ENCODE results near the gene SMDT1. TPM values are rescaled to one million over a fixed set of nuclear protein-coding genes. Genes with fewer than 3 reads are reported as not detected.

SMDT1 gene
- polyA plus RNA-seq, 3 donors = 41.8 to 182 (median 180) TPM

DNA sequence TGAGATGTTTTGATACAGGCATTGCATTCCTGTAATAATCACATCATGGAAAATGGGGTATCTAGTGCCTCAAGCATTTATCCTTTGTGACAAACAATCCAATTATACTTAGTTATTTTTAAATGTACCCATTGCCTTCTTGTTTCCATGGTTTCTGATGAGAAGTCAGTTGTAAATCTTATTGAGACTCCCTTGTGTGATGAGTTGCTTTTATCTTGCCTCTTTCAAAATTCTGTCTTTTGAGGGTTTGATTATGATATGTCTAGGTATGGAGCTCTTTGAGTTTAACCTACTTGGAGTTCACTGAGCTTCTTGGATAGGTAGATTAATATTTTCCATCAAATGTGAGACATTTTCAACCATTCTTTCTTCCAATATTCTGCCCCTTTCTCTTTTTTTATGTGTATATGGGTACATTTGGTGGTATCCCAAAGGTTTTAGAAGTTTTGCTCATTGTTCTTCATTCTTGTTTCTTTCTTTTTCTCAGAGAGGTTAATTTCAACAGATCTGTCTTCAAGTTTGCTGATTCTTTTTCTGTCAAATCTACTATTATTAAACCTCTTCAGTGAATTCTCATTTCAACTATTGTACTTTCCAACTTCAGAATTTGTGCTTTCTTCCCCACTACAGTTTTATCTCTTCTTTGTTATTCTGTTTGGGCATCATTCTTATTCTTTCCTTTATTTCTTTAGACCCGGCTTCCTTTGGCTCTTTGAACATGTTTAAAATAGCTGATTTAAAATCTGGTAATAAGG, 22.6 kb upstream of the SMDT1 start:
- peaks cover 32 to 52% (median 42%) of the 10 kb centered on the region in 7 donors for H3K9me3 Mint-ChIP-seq
- no peak for DNase-seq
- peaks cover 30% of the 10 kb centered on the region for H4K20me1 ChIP-seq (ENCODE audit: insufficient read depth, low read length)
- no peak overlapping the region for H3K4me3 Mint-ChIP-seq
- H3K79me2 ChIP-seq (ENCODE audit: insufficient read depth, low read length) = no peaks in the 10 kb centered on the region
- H3K36me3 Mint-ChIP-seq = peaks cover 46 to 52% of the 10 kb centered on the region in 2 donors
- peaks cover 38 to 41% of the 10 kb centered on the region in 2 donors for H3K36me3 ChIP-seq (replicated peaks in 1 of 2; ENCODE audit: control insufficient read depth in 1 of 2, insufficient read depth in 2 of 2, low read length in 2 of 2)
- H3K9me3 ChIP-seq (replicated peaks in 1 of 2; ENCODE audit: control insufficient read depth in 1 of 2, insufficient read depth in 1 of 2, low read length in 2 of 2) = peaks cover 33 to 43% of the 10 kb centered on the region in 2 donors
- H3K4me3 ChIP-seq (replicated peaks in 1 of 3; ENCODE audit: low read depth in 2 of 3, low read length in 3 of 3) = no peak overlapping the region
- no CpG with 5 or more reads among the region's 1 CpG for WGBS (ENCODE audit: insufficient coverage)
- peaks cover 9 to 19% of the 10 kb centered on the region in 2 donors for H3K4me1 ChIP-seq (ENCODE audit: control insufficient read depth in 1 of 2, insufficient read depth in 2 of 2, low read length in 2 of 2)
- H3K27ac ChIP-seq (ENCODE audit: low read depth in 1 of 2, low read length in 2 of 2) = no peak overlapping the region
- TF ChIP-seq, protein P1, sequence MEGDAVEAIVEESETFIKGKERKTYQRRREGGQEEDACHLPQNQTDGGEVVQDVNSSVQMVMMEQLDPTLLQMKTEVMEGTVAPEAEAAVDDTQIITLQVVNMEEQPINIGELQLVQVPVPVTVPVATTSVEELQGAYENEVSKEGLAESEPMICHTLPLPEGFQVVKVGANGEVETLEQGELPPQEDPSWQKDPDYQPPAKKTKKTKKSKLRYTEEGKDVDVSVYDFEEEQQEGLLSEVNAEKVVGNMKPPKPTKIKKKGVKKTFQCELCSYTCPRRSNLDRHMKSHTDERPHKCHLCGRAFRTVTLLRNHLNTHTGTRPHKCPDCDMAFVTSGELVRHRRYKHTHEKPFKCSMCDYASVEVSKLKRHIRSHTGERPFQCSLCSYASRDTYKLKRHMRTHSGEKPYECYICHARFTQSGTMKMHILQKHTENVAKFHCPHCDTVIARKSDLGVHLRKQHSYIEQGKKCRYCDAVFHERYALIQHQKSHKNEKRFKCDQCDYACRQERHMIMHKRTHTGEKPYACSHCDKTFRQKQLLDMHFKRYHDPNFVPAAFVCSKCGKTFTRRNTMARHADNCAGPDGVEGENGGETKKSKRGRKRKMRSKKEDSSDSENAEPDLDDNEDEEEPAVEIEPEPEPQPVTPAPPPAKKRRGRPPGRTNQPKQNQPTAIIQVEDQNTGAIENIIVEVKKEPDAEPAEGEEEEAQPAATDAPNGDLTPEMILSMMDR (IDR thresholded peaks at IDR 0.05) = no peak
- H3K27ac Mint-ChIP-seq = no peak overlapping the region
- peaks cover 0 to 3% (median 0%) of the 10 kb centered on the region in 3 donors for H3K27me3 Mint-ChIP-seq (ENCODE audit: low read depth in 3 of 3)
- no peaks in the 10 kb centered on the region for H3K27me3 ChIP-seq (ENCODE audit: control insufficient read depth in 2 of 2, insufficient read depth in 2 of 2, low read length in 2 of 2)
- H2AFZ ChIP-seq (ENCODE audit: insufficient read depth, low read depth, low read length, poor library complexity, severe bottlenecking) = no peak overlapping the region
- H3K4me1 Mint-ChIP-seq = peaks cover 16% of the 10 kb centered on the region
- intact Hi-C loops (cut with micrococcal nuclease) = no loop called here
- no peak overlapping the region for H3K9ac ChIP-seq (ENCODE audit: insufficient read depth, low read length, poor library complexity, severe bottlenecking)
- H3K4me2 ChIP-seq (replicated peaks; ENCODE audit: extremely low read depth, low read length, poor library complexity, severe bottlenecking) = no peak overlapping the region

GRCh38 chr22:42060489-42060888, 19.0 kb upstream of the SMDT1 start:
- Histone ChIP-seq H3K27me3 (ENCODE audit: control insufficient read depth in 2 of 2, insufficient read depth in 2 of 2, low read length in 2 of 2) (no peaks in the 10 kb centered on the region), H3K4me3 (replicated peaks in 1 of 3; ENCODE audit: low read depth in 2 of 3, low read length in 3 of 3) (no peak overlapping the region), H3K36me3 (replicated peaks in 1 of 2; ENCODE audit: control insufficient read depth in 1 of 2, insufficient read depth in 2 of 2, low read length in 2 of 2) (peaks cover 69 to 76% of the 10 kb centered on the region in 2 donors), H4K20me1 (ENCODE audit: insufficient read depth, low read length) (peaks cover 54% of the 10 kb centered on the region), H3K4me1 (ENCODE audit: control insufficient read depth in 1 of 2, insufficient read depth in 2 of 2, low read length in 2 of 2) (no peaks in the 10 kb centered on the region), H3K27ac (ENCODE audit: low read depth in 1 of 2, low read length in 2 of 2) (no peak overlapping the region), H3K9me3 (replicated peaks in 1 of 2; ENCODE audit: control insufficient read depth in 1 of 2, insufficient read depth in 1 of 2, low read length in 2 of 2) (peaks cover 33 to 43% of the 10 kb centered on the region in 2 donors), H3K79me2 (ENCODE audit: insufficient read depth, low read length) (peaks cover 16% of the 10 kb centered on the region), H2AFZ (ENCODE audit: insufficient read depth, low read depth, low read length, poor library complexity, severe bottlenecking) (no peak overlapping the region), H3K9ac (ENCODE audit: insufficient read depth, low read length, poor library complexity, severe bottlenecking) (no peak overlapping the region), H3K4me2 (replicated peaks; ENCODE audit: extremely low read depth, low read length, poor library complexity, severe bottlenecking) (no peak overlapping the region)
- H3K9me3 Mint-ChIP-seq = peaks cover 32 to 49% (median 42%) of the 10 kb centered on the region in 7 donors
- peaks cover 76 to 84% of the 10 kb centered on the region in 2 donors for H3K36me3 Mint-ChIP-seq
- WGBS (ENCODE audit: insufficient coverage) = 100% methylated on average over 1 of the region's 5 CpGs
- H3K4me1 Mint-ChIP-seq = peaks cover 4% of the 10 kb centered on the region
- DNase-seq = no peak
- H3K4me3 Mint-ChIP-seq = no peak overlapping the region
- peaks cover 0 to 3% (median 0%) of the 10 kb centered on the region in 3 donors for H3K27me3 Mint-ChIP-seq (ENCODE audit: low read depth in 3 of 3)
- TF ChIP-seq, protein P1 (IDR thresholded peaks at IDR 0.05) = no peak
- no peak overlapping the region for H3K27ac Mint-ChIP-seq
- intact Hi-C loops (cut with micrococcal nuclease) = no loop called here
